Vagina (tissue), 2 donors: ENCODE data around the gene AATK. TPM values are rescaled to one million over a fixed set of nuclear protein-coding genes. Genes with fewer than 3 reads are reported as not detected.
"Not testable (repeated sequence)": the region's sequence is repeated elsewhere in the genome, so short reads cannot be mapped to it uniquely, and the experiment has no call there.

ENCODE experiments used
- DNase-seq, 2 donors: peaks; one replicate each; pipeline ENCODE4 v3.0.0-alpha.2; 2017; ENCODE audit errors: extremely low spot score in 2 of 2
- H3K27ac ChIP-seq: fragments of 200-600 bp; sonication (generic); one replicate; pipeline ENCODE4 v1.5.1; 2019
- H3K27me3 ChIP-seq: fragments of 200-600 bp; sonication (generic); one replicate; pipeline ENCODE4 v1.5.1; 2019
- H3K36me3 ChIP-seq, 2 donors: fragments of 200-600 bp; sonication (generic); one replicate each; pipeline ENCODE4 v1.5.1; 2017 to 2019
- H3K4me1 ChIP-seq: fragments of 200-600 bp; sonication (generic); one replicate; pipeline ENCODE4 v1.5.1; 2019
- H3K4me3 ChIP-seq, 2 donors: fragments of 200-600 bp; sonication (generic); 1 replicate in 1 of 2; 2 replicates in 1 of 2; pipeline ENCODE4 v1.5.1; 2016 to 2019
- H3K9me3 ChIP-seq: fragments of 200-600 bp; sonication (generic); one replicate; pipeline ENCODE4 v1.5.1; 2019
- CTCF ChIP-seq, 3 experiments: fragments of 450-650 bp in 2 of 3; fragments of 200-600 bp in 1 of 3; sonication (generic) in 1 of 3; IDR thresholded peaks; one replicate each; pipeline ENCODE4 v1.5.1; 2017 to 2019; ENCODE audit warnings: antibody characterized with exemption in 3 of 3, mild to moderate bottlenecking in 2 of 3, moderate library complexity in 2 of 3
- POLR2A ChIP-seq, 2 donors: fragments of 450-650 bp; IDR thresholded peaks; one replicate each; pipeline ENCODE4 v1.6.1; 2017; ENCODE audit warnings: antibody characterized with exemption in 2 of 2, mild to moderate bottlenecking in 2 of 2, moderate library complexity in 2 of 2
- POLR2AphosphoS5 ChIP-seq, 2 donors: sonication (generic); formaldehyde crosslinking; IDR thresholded peaks; one replicate each; pipeline ENCODE4 v1.9.0; 2017; ENCODE audit warnings: antibody characterized with exemption in 2 of 2, mild to moderate bottlenecking in 2 of 2, low read depth in 1 of 2; ENCODE audit not compliant: insufficient read depth in 1 of 2
- intact Hi-C: fragments of 100-400 bp; cut with DNase I; formaldehyde crosslinking; loops from one replicate; pipeline ENCODE4 v1.15.1; 2023
- total RNA-seq: library from RNA; depleted of rRNA; stranded (reverse); fragments of >200 nt; gene quantifications from one replicate; pipeline ENCODE4 v1.2.3, GENCODE V29; 2016

Gene AATK
- total RNA-seq, 1 donor from 2014 or later = 6.4 TPM

GRCh38 chr17:81083125-81083765 lies 82.8 kb downstream of the AATK start:
- Histone ChIP-seq H3K27me3 (no peaks in the 10 kb centered on the region), H3K4me3 (no peak overlapping the region), H3K27ac (peak overlapping the region; percentile 69), H3K36me3 (peaks cover 0 to 24% of the 10 kb centered on the region in 2 donors), H3K4me1 (peaks cover 47% of the 10 kb centered on the region), H3K9me3 (no peaks in the 10 kb centered on the region)
- TF ChIP-seq CTCF (IDR thresholded peaks at IDR 0.05) (no peak), POLR2AphosphoS5 (IDR thresholded peaks at IDR 0.05; ENCODE audit: insufficient read depth in 1 of 2, low read depth in 1 of 2) (no peak), POLR2A (IDR thresholded peaks at IDR 0.05) (no peak)
- DNase-seq = no peak
- intact Hi-C loops = no loop called here

- Histone ChIP-seq H3K27ac (peak overlapping the region; percentile 69), H3K36me3 (peaks cover 0 to 18% of the 10 kb centered on the region in 2 donors), H3K9me3 (no peaks in the 10 kb centered on the region), H3K4me1 (peaks cover 44% of the 10 kb centered on the region), H3K27me3 (no peaks in the 10 kb centered on the region), H3K4me3 (no peak overlapping the region)
- DNase-seq = no peak
- no peak for TF ChIP-seq POLR2AphosphoS5 (IDR thresholded peaks at IDR 0.05; ENCODE audit: insufficient read depth in 1 of 2, low read depth in 1 of 2)
- TF ChIP-seq CTCF (IDR thresholded peaks at IDR 0.05) = no peak
- no peak for TF ChIP-seq POLR2A (IDR thresholded peaks at IDR 0.05)
- intact Hi-C loops = no loop called here
These were observed 83.6 kb downstream of the AATK start for GRCh38 chr17:81082177-81083073.

GRCh38 chr17:81081222-81082176 lies 84.5 kb downstream of the AATK start:
- Histone ChIP-seq H3K9me3 (no peaks in the 10 kb centered on the region), H3K4me1 (peaks cover 37% of the 10 kb centered on the region), H3K36me3 (peaks cover 0 to 11% of the 10 kb centered on the region in 2 donors), H3K27me3 (no peaks in the 10 kb centered on the region), H3K4me3 (no peak overlapping the region), H3K27ac (peak overlapping the region; percentile 69)
- TF ChIP-seq POLR2AphosphoS5 (IDR thresholded peaks at IDR 0.05; ENCODE audit: insufficient read depth in 1 of 2, low read depth in 1 of 2) (no peak), POLR2A (IDR thresholded peaks at IDR 0.05) (no peak), CTCF (IDR thresholded peaks at IDR 0.05) (no peak)
- DNase-seq = no peak
- intact Hi-C loops = no loop called here

GRCh38 chr17:81080019-81080418 lies 86.0 kb downstream of the AATK start:
- TF ChIP-seq POLR2AphosphoS5 (IDR thresholded peaks at IDR 0.05; ENCODE audit: insufficient read depth in 1 of 2, low read depth in 1 of 2) (peak in 1 of 2 donors; percentile 19), CTCF (IDR thresholded peaks at IDR 0.05) (no peak)
- Histone ChIP-seq H3K27me3 (no peaks in the 10 kb centered on the region), H3K9me3 (no peaks in the 10 kb centered on the region), H3K4me1 (peaks cover 33% of the 10 kb centered on the region), H3K4me3 (no peak overlapping the region), H3K27ac (no peak overlapping the region), H3K36me3 (peaks cover 0 to 5% of the 10 kb centered on the region in 2 donors)
- no peak for DNase-seq
- intact Hi-C loops = no loop called here

- H3K27ac ChIP-seq, H3K27me3 ChIP-seq, intact Hi-C loops, DNase-seq, H3K36me3 ChIP-seq, H3K9me3 ChIP-seq, H3K4me3 ChIP-seq: not testable (repeated sequence)
- peaks cover 39% of the 10 kb centered on the region for H3K4me1 ChIP-seq
These were observed 87.8 kb downstream of the AATK start for GRCh38 chr17:81078026-81078913.
